DND-41 (cell line): Measurements from ENCODE around the gene MAPK12.

Experiments used
- ATAC-seq: fragments of 200-7000 bp; cut with Tn5 transposase; 3 replicates; pipeline ENCODE4 v1.9.1; 2021; ENCODE audit warnings: low read depth; ENCODE audit not compliant: insufficient read depth
- DNase-seq: peaks from one replicate; pipeline ENCODE4 v3.0.0-alpha.2; 2020
- H2AFZ ChIP-seq: 2 replicates; pipeline ENCODE4 v1.6.0; 2012; ENCODE audit warnings: low read depth, low read length
- H3K27ac ChIP-seq: 2 replicates; pipeline ENCODE4 v1.5.1; 2012; ENCODE audit warnings: low read length, inconsistent platforms
- H3K27me3 ChIP-seq: fragments of 200-600 bp; sonication (generic); 2 replicates; pipeline ENCODE4 v1.6.0; 2012; ENCODE audit warnings: low read length, mild to moderate bottlenecking, inconsistent platforms; ENCODE audit not compliant: insufficient read depth, poor library complexity
- H3K36me3 ChIP-seq: 2 replicates; pipeline ENCODE4 v1.5.1; 2012; ENCODE audit warnings: low read length, inconsistent platforms; ENCODE audit not compliant: insufficient read depth
- H3K4me1 ChIP-seq: 2 replicates; pipeline ENCODE4 v1.5.1; 2012; ENCODE audit warnings: mild to moderate bottlenecking, low read length; ENCODE audit not compliant: insufficient read depth
- H3K4me2 ChIP-seq: 2 replicates; pipeline ENCODE4 v1.6.0; 2012; ENCODE audit warnings: mild to moderate bottlenecking, moderate library complexity, low read length, inconsistent platforms; ENCODE audit not compliant: insufficient read depth
- H3K4me3 ChIP-seq, 2 experiments: fragments of 200-600 bp in 1 of 2; shearing (Covaris generic) in 1 of 2; 2 replicates each; pipeline ENCODE4 v1.5.1; 2012 to 2016; ENCODE audit warnings: inconsistent platforms in 2 of 2, low read length in 2 of 2, mild to moderate bottlenecking in 2 of 2, low read depth in 1 of 2, moderate library complexity in 1 of 2
- H3K79me2 ChIP-seq: 2 replicates; pipeline ENCODE4 v1.6.0; 2012; ENCODE audit warnings: low read length, inconsistent platforms; ENCODE audit not compliant: insufficient read depth
- H3K9ac ChIP-seq: 2 replicates; pipeline ENCODE4 v1.6.0; 2012; ENCODE audit warnings: low read depth, mild to moderate bottlenecking, inconsistent platforms, low read length, moderate library complexity
- H3K9me3 ChIP-seq: 2 replicates; pipeline ENCODE4 v1.5.1; 2012; ENCODE audit warnings: low read length, moderate library complexity, mild to moderate bottlenecking, inconsistent platforms; ENCODE audit not compliant: insufficient read depth, severe bottlenecking
- H4K20me1 ChIP-seq: 2 replicates; pipeline ENCODE4 v1.6.0; 2012; ENCODE audit warnings: low read length; ENCODE audit not compliant: insufficient read depth
- CTCF ChIP-seq: IDR thresholded peaks from 2 replicates; pipeline ENCODE4 v1.5.1; 2012; ENCODE audit warnings: borderline replicate concordance, low read length, moderate library complexity, mild to moderate bottlenecking; ENCODE audit not compliant: poor library complexity, severe bottlenecking; ENCODE audit errors: extremely low read depth
- EZH2 ChIP-seq: IDR thresholded peaks from 3 replicates; pipeline ENCODE4 v1.6.1; 2012; ENCODE audit warnings: borderline replicate concordance, low read depth, mild to moderate bottlenecking, moderate library complexity, low read length, inconsistent platforms; ENCODE audit not compliant: severe bottlenecking

The MAPK12 gene

GRCh38 chr22:50309601-50309991 is 48.1 kb upstream of the MAPK12 start:
- H3K4me3 ChIP-seq: no peak overlapping the region
- no peaks in the 10 kb centered on the region for H3K36me3 ChIP-seq
- peaks cover 21% of the 10 kb centered on the region for H4K20me1 ChIP-seq
- no peaks in the 10 kb centered on the region for H3K9me3 ChIP-seq
- H3K9ac ChIP-seq: no peak overlapping the region
- H3K27me3 ChIP-seq: peaks cover 26% of the 10 kb centered on the region
- no peak overlapping the region for H3K4me2 ChIP-seq
- H3K79me2 ChIP-seq: no peaks in the 10 kb centered on the region
- H2AFZ ChIP-seq: no peak overlapping the region
- H3K27ac ChIP-seq: no peak overlapping the region
- ATAC-seq (no peak), DNase-seq (no peak)
- H3K4me1 ChIP-seq: peaks cover 17% of the 10 kb centered on the region
- no peak for TF ChIP-seq EZH2
- no peak for TF ChIP-seq CTCF

- Histone ChIP-seq H3K4me1 (peaks cover 15% of the 10 kb centered on the region), H3K79me2 (no peaks in the 10 kb centered on the region)
- TF ChIP-seq EZH2 (no peak), CTCF (no peak)
These were observed 47.6 kb upstream of the MAPK12 start for GRCh38 chr22:50308986-50309600.

GRCh38 chr22:50308597-50308935 is 47.1 kb upstream of the MAPK12 start:
- H2AFZ ChIP-seq: no peak overlapping the region
- H3K4me3 ChIP-seq: no peak overlapping the region
- no peaks in the 10 kb centered on the region for H3K9me3 ChIP-seq
- no peaks in the 10 kb centered on the region for H3K79me2 ChIP-seq
- TF ChIP-seq EZH2 (no peak), CTCF (no peak)
- peaks cover 19% of the 10 kb centered on the region for H3K27me3 ChIP-seq
- H3K36me3 ChIP-seq: no peaks in the 10 kb centered on the region
- peaks cover 15% of the 10 kb centered on the region for H3K4me1 ChIP-seq
- ATAC-seq (no peak), DNase-seq (no peak)
- H3K4me2 ChIP-seq: no peak overlapping the region
- H4K20me1 ChIP-seq: peaks cover 25% of the 10 kb centered on the region
- H3K9ac ChIP-seq: no peak overlapping the region
- no peak overlapping the region for H3K27ac ChIP-seq

More at GRCh38 chr22:50308986-50309600, 47.6 kb upstream of the MAPK12 start:
- ATAC-seq: no peak
- Histone ChIP-seq H4K20me1 (peaks cover 24% of the 10 kb centered on the region), H3K4me3 (no peak overlapping the region), H2AFZ (no peak overlapping the region), H3K27me3 (peaks cover 21% of the 10 kb centered on the region), H3K9ac (no peak overlapping the region), H3K27ac (no peak overlapping the region), H3K4me2 (no peak overlapping the region), H3K9me3 (no peaks in the 10 kb centered on the region), H3K36me3 (no peaks in the 10 kb centered on the region)
- DNase-seq: no peak
